Right lobe of liver (tissue), 6 donors: ENCODE results near the gene VSIG10L. TPM values are rescaled to one million over a fixed set of nuclear protein-coding genes. Genes with fewer than 3 reads are reported as not detected.
A peak's percentile ranks its signal among the peaks of the same experiment; 100 is the strongest.

Experiments
- ATAC-seq, 4 donors: fragments of 200-7000 bp; cut with Tn5 transposase; one replicate each; pipeline ENCODE4 v1.9.1; 2020; ENCODE audit warnings: mild to moderate bottlenecking in 4 of 4, moderate library complexity in 4 of 4
- DNase-seq, 3 donors: peaks; one replicate each; pipeline ENCODE4 v3.0.0-alpha.2; 2020
- H3K27ac ChIP-seq, 3 donors: fragments of 200-600 bp; one replicate each; pipeline ENCODE4 v1.8.0; 2022
- H3K27me3 ChIP-seq, 2 donors: fragments of 200-600 bp; one replicate each; pipeline ENCODE4 v1.8.0; 2022
- H3K36me3 ChIP-seq, 4 donors: fragments of 200-600 bp; sonication (generic) in 1 of 4; one replicate each; pipeline versions ENCODE4 v1.5.1 to v1.8.0; 2017 to 2022; ENCODE audit warnings: control low read depth in 1 of 4
- H3K4me1 ChIP-seq, 4 donors: fragments of 200-600 bp; sonication (generic) in 1 of 4; one replicate each; pipeline versions ENCODE4 v1.5.1 to v1.8.0; 2017 to 2022; ENCODE audit warnings: control low read depth in 1 of 4
- H3K4me3 ChIP-seq, 3 donors: fragments of 200-600 bp; one replicate each; pipeline ENCODE4 v1.8.0; 2022
- H3K9me3 ChIP-seq, 4 donors: fragments of 200-600 bp; sonication (generic) in 1 of 4; one replicate each; pipeline versions ENCODE4 v1.5.1 to v1.8.0; 2017 to 2022; ENCODE audit warnings: control low read depth in 1 of 4
- POLR2A ChIP-seq: fragments of 450-650 bp; IDR thresholded peaks from one replicate; pipeline ENCODE4 v1.6.1; 2017; ENCODE audit warnings: antibody characterized with exemption, mild to moderate bottlenecking
- WGBS: methylation state at CpG from one replicate; pipeline ENCODE4 v1.1.6; 2018; ENCODE audit warnings: low coverage, low lambda C conversion rate; ENCODE audit not compliant: insufficient coverage; ENCODE audit errors: missing lambda C conversion rate; 5-methylcytosine and 5-hydroxymethylcytosine counted together
- intact Hi-C, 2 donors: fragments of 100-400 bp; cut with DNase I; formaldehyde crosslinking; loops; one replicate each; pipeline versions ENCODE4 v1.11.2 to v1.14.1; 2022
- total RNA-seq, 6 experiments: library from RNA; depleted of rRNA in 2 of 6; stranded (reverse); fragments of >200 nt in 2 of 6; fragmentation: NEBNext Ultra II Directional in 3 of 6; extraction: Animal tissue kit (Norgen Biotek cat#: 25700) in 3 of 6; gene quantifications; one replicate each; pipeline versions ENCODE4 v1.1.0 to v1.2.4, GENCODE V29; 2016 to 2023
- TF ChIP-seq, protein P1 (sequence below), 4 donors: fragments of 200-600 bp in 3 of 4; fragments of 450-650 bp in 1 of 4; IDR thresholded peaks; one replicate each; pipeline versions ENCODE4 v1.5.1 to v1.8.0; 2016 to 2022; ENCODE audit warnings: antibody characterized with exemption in 4 of 4, mild to moderate bottlenecking in 2 of 4
- donor health status: DM: no; HTN: yes; CAD: no.
- donor health status: DM: no; HTN: no; CAD: no.
- donor health status: DM: no; HTN: no; CAD: no.
- donor health status: DM: no; HTN: yes; CAD: no.
- donor health status: DM: no; HTN: yes; CAD: no.

The VSIG10L gene
- total RNA-seq, 6 experiments from 2014 or later, result 1.3 to 4.5 (median 2.8) TPM

DNA sequence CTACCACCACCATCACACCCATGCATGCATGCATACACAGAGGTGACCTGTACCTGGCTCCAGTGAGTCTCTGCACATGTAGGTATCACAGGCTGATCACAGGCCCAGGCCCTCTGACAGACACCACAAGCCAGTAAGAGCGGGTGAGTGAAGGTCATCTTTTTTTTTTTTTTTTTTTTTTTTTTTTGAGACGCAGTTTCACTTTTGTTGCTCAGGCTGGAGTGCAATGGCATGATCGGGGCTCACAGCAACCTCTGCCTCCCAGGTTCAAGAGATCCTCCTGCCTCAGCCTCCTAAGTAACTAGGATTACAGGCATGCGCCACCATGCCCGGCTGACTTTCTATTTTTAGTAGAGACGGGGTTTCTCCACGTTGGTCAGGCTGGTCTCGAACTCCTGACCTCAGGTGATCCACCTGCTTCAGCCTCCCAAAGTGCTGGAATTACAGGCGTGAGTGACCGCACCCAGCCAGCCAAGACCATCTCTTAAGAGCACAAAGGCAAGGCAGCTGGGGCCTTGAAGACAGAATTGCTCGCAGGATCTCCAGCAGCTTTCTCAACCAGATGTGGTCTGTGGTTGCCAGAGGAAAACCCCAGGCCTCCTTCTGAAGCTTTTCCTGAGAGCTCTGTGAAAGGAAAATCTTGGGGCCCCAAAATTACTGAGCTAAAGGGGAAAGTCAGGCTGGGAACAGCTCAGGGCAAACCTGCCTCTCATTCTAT lies 33.7 kb upstream of the VSIG10L start:
- no peak for TF ChIP-seq POLR2A
- TF ChIP-seq, protein P1, sequence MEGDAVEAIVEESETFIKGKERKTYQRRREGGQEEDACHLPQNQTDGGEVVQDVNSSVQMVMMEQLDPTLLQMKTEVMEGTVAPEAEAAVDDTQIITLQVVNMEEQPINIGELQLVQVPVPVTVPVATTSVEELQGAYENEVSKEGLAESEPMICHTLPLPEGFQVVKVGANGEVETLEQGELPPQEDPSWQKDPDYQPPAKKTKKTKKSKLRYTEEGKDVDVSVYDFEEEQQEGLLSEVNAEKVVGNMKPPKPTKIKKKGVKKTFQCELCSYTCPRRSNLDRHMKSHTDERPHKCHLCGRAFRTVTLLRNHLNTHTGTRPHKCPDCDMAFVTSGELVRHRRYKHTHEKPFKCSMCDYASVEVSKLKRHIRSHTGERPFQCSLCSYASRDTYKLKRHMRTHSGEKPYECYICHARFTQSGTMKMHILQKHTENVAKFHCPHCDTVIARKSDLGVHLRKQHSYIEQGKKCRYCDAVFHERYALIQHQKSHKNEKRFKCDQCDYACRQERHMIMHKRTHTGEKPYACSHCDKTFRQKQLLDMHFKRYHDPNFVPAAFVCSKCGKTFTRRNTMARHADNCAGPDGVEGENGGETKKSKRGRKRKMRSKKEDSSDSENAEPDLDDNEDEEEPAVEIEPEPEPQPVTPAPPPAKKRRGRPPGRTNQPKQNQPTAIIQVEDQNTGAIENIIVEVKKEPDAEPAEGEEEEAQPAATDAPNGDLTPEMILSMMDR (IDR thresholded peaks at IDR 0.05), result no peak
- intact Hi-C loops, result no loop called here
- ATAC-seq (no peak), DNase-seq (peak in 1 of 3 donors; percentile 22)
- H3K27ac ChIP-seq, result no peak overlapping the region
- H3K36me3 ChIP-seq, result no peaks in the 10 kb centered on the region
- H3K27me3 ChIP-seq, result no peaks in the 10 kb centered on the region
- no peaks in the 10 kb centered on the region for H3K4me1 ChIP-seq
- no peaks in the 10 kb centered on the region for H3K9me3 ChIP-seq
- WGBS, result 67% methylated on average over 4 of the region's 11 CpGs
- no peak overlapping the region for H3K4me3 ChIP-seq

DNA sequence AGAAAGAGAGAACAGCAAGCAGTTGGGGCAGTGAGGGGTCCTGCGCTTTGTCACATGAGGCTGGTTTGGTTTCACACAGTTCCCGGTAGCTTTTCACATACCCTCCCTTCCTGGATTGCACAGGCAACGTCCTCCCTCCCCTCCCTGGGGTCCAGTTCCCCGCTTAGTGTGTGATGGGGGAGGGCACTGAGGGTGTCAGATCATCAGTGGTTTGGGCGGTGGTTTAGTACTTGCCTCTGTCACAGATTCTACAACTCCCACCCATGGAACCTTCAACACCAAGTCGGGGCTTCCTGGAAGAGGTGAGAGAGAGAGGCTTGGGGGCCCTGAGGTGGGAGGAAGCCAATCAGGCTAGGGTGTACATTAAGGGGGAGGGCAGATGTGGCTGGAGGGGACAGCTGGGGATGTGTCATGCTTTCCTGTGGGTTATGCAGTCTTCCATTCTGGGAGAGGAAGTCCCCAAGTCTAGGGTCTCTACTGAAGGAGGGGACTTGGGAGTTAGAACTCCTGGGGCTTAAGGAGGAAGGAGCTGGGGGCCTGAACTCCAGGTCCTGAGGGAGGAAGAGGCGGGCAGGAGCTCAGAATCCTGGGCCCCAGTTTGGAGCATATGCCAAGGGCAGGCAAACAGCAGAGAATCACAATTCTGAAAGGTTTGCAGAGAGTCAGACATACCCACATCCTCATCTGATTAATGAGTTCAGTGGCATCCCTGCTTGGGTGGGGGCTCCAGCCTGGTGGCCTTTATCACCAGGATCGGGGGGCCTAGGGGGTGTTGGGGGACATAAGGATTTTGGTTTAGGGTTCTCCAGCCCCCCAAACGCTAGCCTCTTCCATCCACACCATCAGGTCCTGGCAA lies 30.9 kb upstream of the VSIG10L start, which contains the start of gene NKG7:
NKG7 (minus strand) TSS at position 6 of the 856 bp plus-strand sequence. CDS start 119 bp downstream, outside the sequence.
- intact Hi-C loops, result no loop called here
- H3K4me1 ChIP-seq, result peaks cover 0 to 4% (median 0%) of the 10 kb centered on the region in 4 donors
- H3K27ac ChIP-seq, result peak within 1 kb of the TSS in 1 of 3 donors; percentile 8
- H3K27me3 ChIP-seq, result no peaks in the 10 kb centered on the region
- ATAC-seq (peak in 2 of 4 donors; percentile 10 to 16), DNase-seq (peak in 1 of 3 donors; percentile 55)
- 29% methylated on average over 4 of the region's 9 CpGs for WGBS
- peak within 1 kb of the TSS in 1 of 3 donors; percentile 21 for H3K4me3 ChIP-seq
- no peaks in the 10 kb centered on the region for H3K9me3 ChIP-seq
- TF ChIP-seq POLR2A, result no peak
- TF ChIP-seq, protein P1 (IDR thresholded peaks at IDR 0.05), result no peak
- no peaks in the 10 kb centered on the region for H3K36me3 ChIP-seq

DNA sequence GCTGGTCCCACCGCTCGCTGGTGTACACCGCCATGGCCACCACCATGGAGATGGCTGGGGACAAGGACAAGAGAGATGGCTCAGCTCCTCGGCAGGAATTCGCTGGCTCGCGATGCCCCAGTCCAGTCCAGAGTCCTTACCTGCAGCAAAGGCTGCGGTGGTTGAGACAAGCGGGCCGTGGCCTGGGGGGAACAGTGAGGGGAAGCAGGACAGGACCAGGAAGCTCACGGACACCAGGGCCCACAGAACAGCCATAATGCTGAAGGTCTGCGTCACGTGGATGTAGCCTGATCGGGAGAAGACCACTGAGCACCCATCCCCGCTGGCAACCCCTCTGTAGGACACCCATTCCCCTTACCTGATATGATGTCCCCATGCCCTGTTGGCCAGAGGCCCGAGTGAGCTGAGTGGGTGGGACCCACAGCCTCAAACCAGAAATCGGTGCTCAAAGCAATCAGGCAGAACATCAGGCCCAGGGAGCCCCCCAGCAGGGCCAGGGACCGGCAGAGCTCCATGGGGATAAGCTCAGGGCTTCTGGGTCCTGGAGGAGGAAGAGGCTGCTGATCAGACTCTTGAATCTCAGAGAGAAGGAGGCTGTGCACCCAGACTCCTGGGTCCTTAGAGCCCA lies 30.2 kb upstream of the VSIG10L start:
- intact Hi-C loops, result no loop called here
- no peaks in the 10 kb centered on the region for H3K36me3 ChIP-seq
- H3K27ac ChIP-seq, result peak overlapping the region in 1 of 3 donors; percentile 8
- 71% methylated on average over 6 of the region's 18 CpGs for WGBS
- ATAC-seq (no peak), DNase-seq (peak in 1 of 3 donors; percentile 46)
- H3K27me3 ChIP-seq, result no peaks in the 10 kb centered on the region
- TF ChIP-seq POLR2A, result no peak
- TF ChIP-seq, protein P1 (IDR thresholded peaks at IDR 0.05), result no peak
- H3K4me3 ChIP-seq, result peak overlapping the region in 1 of 3 donors; percentile 21
- no peaks in the 10 kb centered on the region for H3K9me3 ChIP-seq
- peaks cover 0 to 4% (median 0%) of the 10 kb centered on the region in 4 donors for H3K4me1 ChIP-seq

DNA sequence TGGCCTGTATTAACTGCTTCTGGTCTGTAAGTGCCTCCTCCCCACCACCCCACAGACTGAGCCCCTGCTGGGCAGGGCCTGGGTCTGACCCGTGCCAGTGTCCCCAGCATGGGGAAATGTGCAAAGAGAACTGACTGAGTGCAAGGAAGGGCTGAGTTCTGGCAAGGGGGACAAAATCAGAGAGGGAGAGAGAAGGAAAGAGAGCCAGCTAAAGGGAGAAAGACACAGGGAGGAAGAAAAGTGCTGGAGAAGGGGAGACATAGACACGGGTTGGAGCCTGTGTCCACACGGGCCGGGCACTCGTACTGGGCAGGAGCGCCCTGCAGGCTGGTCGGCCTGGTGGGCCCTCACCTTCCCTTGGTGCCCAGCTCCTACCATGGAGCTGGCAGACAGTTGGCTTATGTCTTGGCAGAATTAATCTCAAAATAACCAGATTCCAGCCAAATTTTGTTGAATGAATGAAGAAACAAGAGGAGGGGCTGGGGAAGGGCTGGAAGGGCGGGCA lies 29.3 kb upstream of the VSIG10L start:
- Histone ChIP-seq H3K9me3 (no peaks in the 10 kb centered on the region), H3K36me3 (no peaks in the 10 kb centered on the region), H3K4me1 (peaks cover 0 to 4% (median 0%) of the 10 kb centered on the region in 4 donors), H3K27me3 (no peaks in the 10 kb centered on the region), H3K4me3 (no peak overlapping the region), H3K27ac (peak overlapping the region in 1 of 3 donors; percentile 8)
- 68% methylated on average over 7 of the region's 8 CpGs for WGBS
- ATAC-seq (no peak), DNase-seq (no peak)
- intact Hi-C loops, result no loop called here
- TF ChIP-seq, protein P1 (IDR thresholded peaks at IDR 0.05), result no peak
- TF ChIP-seq POLR2A, result no peak
